ENCODE results near the gene AQP7. TPM values are rescaled to one million over a fixed set of nuclear protein-coding genes. Genes with fewer than 3 reads are reported as not detected.
A peak's percentile ranks its signal among the peaks of the same experiment; 100 is the strongest.

Gene AQP7
- total and polyA plus RNA-seq, 9 of the 15 experiments (the other 6 are each of a cell fraction or from before 2014, with no cell fraction given): 0.04 to 0.53 (median 0.07) TPM; not detected in 4

DNA sequence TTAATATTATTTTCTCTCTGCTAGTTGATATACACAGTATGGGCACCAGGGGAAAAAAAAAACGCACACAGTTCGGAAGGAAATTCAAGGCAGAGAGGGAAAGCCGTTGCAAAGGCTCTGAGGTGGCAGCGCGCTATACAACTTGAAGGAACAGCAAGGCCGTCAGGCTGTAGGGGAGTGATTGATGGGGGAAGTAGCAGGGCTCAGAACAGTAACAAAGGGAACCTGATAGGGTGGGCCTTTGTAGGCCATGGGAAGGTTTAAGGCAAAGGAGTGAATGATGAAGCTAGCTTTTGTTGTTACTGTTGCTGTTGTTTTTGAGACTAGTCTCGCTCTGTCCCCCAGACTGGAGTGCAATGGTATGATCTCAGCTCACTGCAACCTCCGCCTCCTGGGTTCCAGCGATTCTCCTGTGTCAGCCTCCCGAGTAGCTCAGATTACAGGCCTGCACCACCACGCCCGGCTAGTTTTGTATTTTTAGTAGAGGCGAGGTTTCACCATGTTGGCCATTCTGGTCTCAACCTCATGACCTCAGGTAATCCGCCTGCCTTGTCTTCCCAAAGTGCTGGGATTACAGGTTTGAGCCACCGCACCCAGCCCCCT lies 27.0 kb downstream of the AQP7 start (continued):
- TF ChIP-seq PHB2 (IDR thresholded peaks at IDR 0.05; ENCODE audit: low read depth): no peak
- TF ChIP-seq TCF3 (CRISPR knock-in tag; IDR thresholded peaks at IDR 0.05): no peak
- TF ChIP-seq MEF2A (IDR thresholded peaks at IDR 0.05; ENCODE audit: control insufficient read depth, low read depth, low read length): no peak
- no peak for TF ChIP-seq NR2C2 (CRISPR knock-in tag; IDR thresholded peaks at IDR 0.05)
- no peak for TF ChIP-seq NR2C2 (tag; IDR thresholded peaks at IDR 0.05)
- TF ChIP-seq NR1H2 (CRISPR knock-in tag; IDR thresholded peaks at IDR 0.05): no peak
- TF ChIP-seq ZNF449 (CRISPR knock-in tag; IDR thresholded peaks at IDR 0.05): no peak
- no peak for TF ChIP-seq ZBTB1 (CRISPR knock-in tag; IDR thresholded peaks at IDR 0.05; ENCODE audit: borderline replicate concordance, low read depth)
- TF ChIP-seq, protein P1, sequence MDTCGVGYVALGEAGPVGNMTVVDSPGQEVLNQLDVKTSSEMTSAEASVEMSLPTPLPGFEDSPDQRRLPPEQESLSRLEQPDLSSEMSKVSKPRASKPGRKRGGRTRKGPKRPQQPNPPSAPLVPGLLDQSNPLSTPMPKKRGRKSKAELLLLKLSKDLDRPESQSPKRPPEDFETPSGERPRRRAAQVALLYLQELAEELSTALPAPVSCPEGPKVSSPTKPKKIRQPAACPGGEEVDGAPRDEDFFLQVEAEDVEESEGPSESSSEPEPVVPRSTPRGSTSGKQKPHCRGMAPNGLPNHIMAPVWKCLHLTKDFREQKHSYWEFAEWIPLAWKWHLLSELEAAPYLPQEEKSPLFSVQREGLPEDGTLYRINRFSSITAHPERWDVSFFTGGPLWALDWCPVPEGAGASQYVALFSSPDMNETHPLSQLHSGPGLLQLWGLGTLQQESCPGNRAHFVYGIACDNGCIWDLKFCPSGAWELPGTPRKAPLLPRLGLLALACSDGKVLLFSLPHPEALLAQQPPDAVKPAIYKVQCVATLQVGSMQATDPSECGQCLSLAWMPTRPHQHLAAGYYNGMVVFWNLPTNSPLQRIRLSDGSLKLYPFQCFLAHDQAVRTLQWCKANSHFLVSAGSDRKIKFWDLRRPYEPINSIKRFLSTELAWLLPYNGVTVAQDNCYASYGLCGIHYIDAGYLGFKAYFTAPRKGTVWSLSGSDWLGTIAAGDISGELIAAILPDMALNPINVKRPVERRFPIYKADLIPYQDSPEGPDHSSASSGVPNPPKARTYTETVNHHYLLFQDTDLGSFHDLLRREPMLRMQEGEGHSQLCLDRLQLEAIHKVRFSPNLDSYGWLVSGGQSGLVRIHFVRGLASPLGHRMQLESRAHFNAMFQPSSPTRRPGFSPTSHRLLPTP (IDR thresholded peaks at IDR 0.05; ENCODE audit: borderline replicate concordance, extremely low read depth, insufficient read length): no peak
- TF ChIP-seq MECOM (CRISPR knock-in tag; IDR thresholded peaks at IDR 0.05): no peak
- peak; percentile 46; the same call in 1 of the 2 replicates for TF ChIP-seq ZBTB40 (IDR thresholded peaks at IDR 0.05)
- TF ChIP-seq ZBTB40 (CRISPR knock-in tag; IDR thresholded peaks at IDR 0.05): no peak
- TF ChIP-seq ZNF561 (CRISPR knock-in tag; conservative IDR thresholded peaks at IDR 0.05): no peak
- no peak for TF ChIP-seq NFIX (CRISPR knock-in tag; IDR thresholded peaks at IDR 0.05; ENCODE audit: low read depth)
